HEK293 (cell line): ENCODE results near the gene CADM1.

Source experiments
- CTCF ChIA-PET: fragments of 350-600 bp; formaldehyde crosslinking; extraction: SDS; loops from one replicate; lab custom pipeline; 2021; ENCODE audit warnings: antibody characterized with exemption; lab: Yijun Ruan, JAX
- POLR2A ChIA-PET: fragments of 300-600 bp; formaldehyde crosslinking; extraction: SDS; loops from one replicate; lab custom pipeline; 2020; ENCODE audit warnings: antibody characterized with exemption, inconsistent platforms; lab: Yijun Ruan, JAX
- H3K27ac ChIP-seq: fragments of 200-500 bp; sonication (Bioruptor generic); 2 replicates; pipeline ENCODE4 v1.5.1; 2014; ENCODE audit warnings: low read depth, low read length, control low read depth, inconsistent platforms; ENCODE audit errors: extremely low read depth
- H3K36me3 ChIP-seq, 2 experiments: fragments of 200-500 bp in 1 of 2; sonication (Bioruptor generic) in 1 of 2; 1 replicate in 1 of 2; 2 replicates in 1 of 2; pipeline ENCODE4 v1.5.1; 2014 to 2017; ENCODE audit warnings: inconsistent platforms in 2 of 2, low read length in 2 of 2; ENCODE audit not compliant: control insufficient read depth in 2 of 2, insufficient read depth in 1 of 2
- H3K4me1 ChIP-seq: fragments of 200-500 bp; sonication (Bioruptor generic); 2 replicates; pipeline ENCODE4 v1.5.1; 2014; ENCODE audit warnings: mild to moderate bottlenecking, low read length, inconsistent platforms; ENCODE audit not compliant: control insufficient read depth, insufficient read depth
- H3K4me3 ChIP-seq: 2 replicates; pipeline ENCODE4 v1.5.1; 2011; ENCODE audit warnings: low read depth, mild to moderate bottlenecking, control low read depth, low read length, moderate library complexity
- H3K9me3 ChIP-seq: fragments of 200-500 bp; sonication (Bioruptor generic); 2 replicates; pipeline ENCODE4 v1.5.1; 2014; ENCODE audit warnings: low read depth, low read length, inconsistent platforms; ENCODE audit not compliant: control insufficient read depth, insufficient read depth
- MZF1 ChIP-seq: fragments of 450-650 bp; formaldehyde crosslinking; IDR thresholded peaks from 2 replicates; pipeline ENCODE4 v1.5.1; 2017; ENCODE audit warnings: missing biosample characterization, missing genetic modification characterization, borderline replicate concordance
- OSR2 ChIP-seq: fragments of 450-650 bp; formaldehyde crosslinking; IDR thresholded peaks from 2 replicates; pipeline ENCODE4 v1.5.1; 2016; ENCODE audit warnings: missing biosample characterization, missing genetic modification characterization
- SCRT2 ChIP-seq: fragments of 450-650 bp; formaldehyde crosslinking; IDR thresholded peaks from 2 replicates; pipeline ENCODE4 v1.5.1; 2016; ENCODE audit warnings: missing biosample characterization, missing genetic modification characterization
- SP2 ChIP-seq: fragments of 450-650 bp; formaldehyde crosslinking; IDR thresholded peaks from 2 replicates; pipeline ENCODE4 v1.5.1; 2016; ENCODE audit warnings: missing biosample characterization, missing genetic modification characterization
- YY2 ChIP-seq: fragments of 450-650 bp; formaldehyde crosslinking; IDR thresholded peaks from 2 replicates; pipeline ENCODE4 v1.5.1; 2016; ENCODE audit warnings: missing biosample characterization, missing genetic modification characterization
- ZNF473 ChIP-seq: fragments of 450-650 bp; formaldehyde crosslinking; IDR thresholded peaks from 2 replicates; pipeline ENCODE4 v1.5.1; 2017; ENCODE audit warnings: missing biosample characterization, missing genetic modification characterization
- ZNF529 ChIP-seq: fragments of 450-650 bp; formaldehyde crosslinking; IDR thresholded peaks from 2 replicates; pipeline ENCODE4 v1.5.1; 2017; ENCODE audit warnings: missing genetic modification characterization, missing biosample characterization; ENCODE audit not compliant: insufficient replicate concordance
- ZSCAN16 ChIP-seq: fragments of 450-650 bp; formaldehyde crosslinking; IDR thresholded peaks from 2 replicates; pipeline ENCODE4 v1.5.1; 2016; ENCODE audit warnings: missing biosample characterization, missing genetic modification characterization
- TF ChIP-seq, protein P1 (sequence below): fragments of 450-650 bp; formaldehyde crosslinking; IDR thresholded peaks from 2 replicates; pipeline ENCODE4 v1.5.1; 2016; ENCODE audit warnings: missing biosample characterization, missing genetic modification characterization
- TF ChIP-seq, protein P2 (sequence below): fragments of 450-650 bp; formaldehyde crosslinking; IDR thresholded peaks from 2 replicates; pipeline ENCODE4 v1.5.1; 2016; ENCODE audit warnings: missing biosample characterization, missing genetic modification characterization, borderline replicate concordance

CADM1 gene

DNA sequence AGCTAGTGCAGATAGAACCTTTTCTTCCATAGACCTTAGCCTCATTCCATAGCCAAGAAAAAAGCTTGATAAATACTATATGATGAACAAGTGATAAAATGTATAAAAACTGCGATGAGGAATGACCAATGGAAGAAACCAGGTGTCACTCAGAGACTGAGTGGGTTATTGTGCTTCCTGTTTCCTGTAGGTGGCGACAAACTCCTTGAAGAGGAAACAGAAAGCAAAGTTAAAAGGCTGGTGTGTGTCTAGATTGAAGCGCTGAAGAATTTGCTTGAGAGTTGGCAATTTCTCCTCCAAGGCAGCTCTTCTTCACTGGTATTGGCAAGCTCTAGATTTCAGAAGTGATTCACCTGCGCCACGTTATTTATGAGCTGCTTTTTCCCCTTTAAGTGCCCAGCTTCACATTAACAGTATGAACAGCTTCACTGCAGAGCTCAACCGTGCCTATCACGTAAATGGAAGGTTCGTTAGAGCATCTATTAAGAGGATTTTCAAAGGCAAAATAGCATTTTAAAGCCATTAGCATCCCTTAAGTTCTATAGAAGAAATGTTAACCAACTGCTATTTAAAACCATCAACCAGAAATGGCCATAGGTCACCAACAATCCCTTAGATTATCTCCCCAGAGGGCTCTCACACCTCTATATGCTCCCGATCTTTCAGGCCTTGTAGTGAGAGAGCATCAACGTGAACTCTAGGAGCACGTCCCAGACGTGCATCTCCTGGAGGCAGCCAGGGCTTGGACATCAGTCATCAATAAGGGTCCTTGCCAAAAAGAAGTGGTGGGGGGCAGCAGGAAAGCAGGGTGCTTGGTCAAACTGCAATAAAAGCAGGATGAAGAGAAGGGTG is 179.4 kb downstream of the CADM1 start (continued):
- TF ChIP-seq, protein P1, sequence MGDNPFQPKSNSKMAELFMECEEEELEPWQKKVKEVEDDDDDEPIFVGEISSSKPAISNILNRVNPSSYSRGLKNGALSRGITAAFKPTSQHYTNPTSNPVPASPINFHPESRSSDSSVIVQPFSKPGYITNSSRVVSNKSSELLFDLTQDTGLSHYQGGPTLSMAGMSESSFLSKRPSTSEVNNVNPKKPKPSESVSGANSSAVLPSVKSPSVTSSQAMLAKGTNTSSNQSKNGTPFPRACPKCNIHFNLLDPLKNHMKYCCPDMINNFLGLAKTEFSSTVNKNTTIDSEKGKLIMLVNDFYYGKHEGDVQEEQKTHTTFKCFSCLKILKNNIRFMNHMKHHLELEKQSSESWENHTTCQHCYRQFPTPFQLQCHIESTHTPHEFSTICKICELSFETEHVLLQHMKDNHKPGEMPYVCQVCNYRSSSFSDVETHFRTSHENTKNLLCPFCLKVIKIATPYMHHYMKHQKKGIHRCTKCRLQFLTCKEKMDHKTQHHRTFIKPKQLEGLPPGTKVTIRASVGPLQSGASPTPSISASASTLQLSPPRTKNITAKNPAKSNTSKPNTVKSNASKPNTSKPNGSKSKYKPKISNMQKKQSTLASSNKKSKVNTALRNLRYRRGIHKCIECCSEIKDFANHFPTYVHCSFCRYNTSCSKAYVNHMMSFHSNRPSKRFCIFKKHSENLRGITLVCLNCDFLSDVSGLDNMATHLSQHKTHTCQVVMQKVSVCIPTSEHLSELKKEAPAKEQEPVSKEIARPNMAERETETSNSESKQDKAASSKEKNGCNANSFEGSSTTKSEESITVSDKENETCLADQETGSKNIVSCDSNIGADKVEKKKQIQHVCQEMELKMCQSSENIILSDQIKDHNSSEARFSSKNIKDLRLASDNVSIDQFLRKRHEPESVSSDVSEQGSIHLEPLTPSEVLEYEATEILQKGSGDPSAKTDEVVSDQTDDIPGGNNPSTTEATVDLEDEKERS (tag by site-specific recombination) = no peak
- no peak for TF ChIP-seq SCRT2 (tag by site-specific recombination)
- TF ChIP-seq, all 188 proteins: peak for 4

DNA sequence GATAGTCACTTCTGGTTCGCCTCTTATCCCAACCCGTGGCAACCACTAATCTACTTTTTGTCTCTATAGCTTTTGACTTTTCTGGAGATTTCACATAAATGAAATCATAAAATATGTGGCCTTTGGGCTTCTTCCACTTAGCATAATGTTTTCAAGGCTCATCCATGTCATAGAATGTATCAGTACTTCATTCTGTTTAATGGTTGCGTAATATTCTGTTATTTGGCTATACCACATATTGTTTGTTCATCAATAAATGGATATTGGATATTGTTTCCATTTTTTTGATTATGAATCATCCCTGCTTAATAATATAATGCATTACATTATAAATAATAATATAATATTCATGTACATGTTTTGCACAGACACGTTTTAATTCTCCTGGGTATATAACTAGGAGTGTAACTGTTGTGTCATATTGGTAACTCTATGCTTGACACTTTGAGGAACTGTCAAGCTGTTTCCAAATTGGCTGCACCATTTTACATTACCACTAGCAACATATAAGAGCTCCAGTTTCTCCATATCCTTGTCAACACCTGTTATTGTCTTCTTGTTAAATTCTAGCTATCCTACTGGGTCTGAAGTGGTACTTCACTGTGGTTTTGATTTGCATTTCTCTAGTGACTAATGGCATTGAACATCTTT is 181.5 kb downstream of the CADM1 start:
- ChIA-PET POLR2A (no interaction called here), CTCF (interaction anchor here (0.6 to 0.8 kb wide), 2 partner anchors 187 to 354 kb away, joined by 4 read pairs; no protein-coding TSS in a partner anchor)
- Histone ChIP-seq H3K27ac (no peak overlapping the region), H3K4me3 (no peak overlapping the region), H3K36me3 (no peaks in the 10 kb centered on the region), H3K9me3 (no peaks in the 10 kb centered on the region), H3K4me1 (no peaks in the 10 kb centered on the region)
- TF ChIP-seq OSR2 (tag by site-specific recombination) (no peak), YY2 (tag by site-specific recombination) (no peak), SP2 (tag by site-specific recombination) (no peak), ZNF529 (no peak), ZNF473 (tag by site-specific recombination) (no peak), MZF1 (no peak)
- TF ChIP-seq, protein P2, sequence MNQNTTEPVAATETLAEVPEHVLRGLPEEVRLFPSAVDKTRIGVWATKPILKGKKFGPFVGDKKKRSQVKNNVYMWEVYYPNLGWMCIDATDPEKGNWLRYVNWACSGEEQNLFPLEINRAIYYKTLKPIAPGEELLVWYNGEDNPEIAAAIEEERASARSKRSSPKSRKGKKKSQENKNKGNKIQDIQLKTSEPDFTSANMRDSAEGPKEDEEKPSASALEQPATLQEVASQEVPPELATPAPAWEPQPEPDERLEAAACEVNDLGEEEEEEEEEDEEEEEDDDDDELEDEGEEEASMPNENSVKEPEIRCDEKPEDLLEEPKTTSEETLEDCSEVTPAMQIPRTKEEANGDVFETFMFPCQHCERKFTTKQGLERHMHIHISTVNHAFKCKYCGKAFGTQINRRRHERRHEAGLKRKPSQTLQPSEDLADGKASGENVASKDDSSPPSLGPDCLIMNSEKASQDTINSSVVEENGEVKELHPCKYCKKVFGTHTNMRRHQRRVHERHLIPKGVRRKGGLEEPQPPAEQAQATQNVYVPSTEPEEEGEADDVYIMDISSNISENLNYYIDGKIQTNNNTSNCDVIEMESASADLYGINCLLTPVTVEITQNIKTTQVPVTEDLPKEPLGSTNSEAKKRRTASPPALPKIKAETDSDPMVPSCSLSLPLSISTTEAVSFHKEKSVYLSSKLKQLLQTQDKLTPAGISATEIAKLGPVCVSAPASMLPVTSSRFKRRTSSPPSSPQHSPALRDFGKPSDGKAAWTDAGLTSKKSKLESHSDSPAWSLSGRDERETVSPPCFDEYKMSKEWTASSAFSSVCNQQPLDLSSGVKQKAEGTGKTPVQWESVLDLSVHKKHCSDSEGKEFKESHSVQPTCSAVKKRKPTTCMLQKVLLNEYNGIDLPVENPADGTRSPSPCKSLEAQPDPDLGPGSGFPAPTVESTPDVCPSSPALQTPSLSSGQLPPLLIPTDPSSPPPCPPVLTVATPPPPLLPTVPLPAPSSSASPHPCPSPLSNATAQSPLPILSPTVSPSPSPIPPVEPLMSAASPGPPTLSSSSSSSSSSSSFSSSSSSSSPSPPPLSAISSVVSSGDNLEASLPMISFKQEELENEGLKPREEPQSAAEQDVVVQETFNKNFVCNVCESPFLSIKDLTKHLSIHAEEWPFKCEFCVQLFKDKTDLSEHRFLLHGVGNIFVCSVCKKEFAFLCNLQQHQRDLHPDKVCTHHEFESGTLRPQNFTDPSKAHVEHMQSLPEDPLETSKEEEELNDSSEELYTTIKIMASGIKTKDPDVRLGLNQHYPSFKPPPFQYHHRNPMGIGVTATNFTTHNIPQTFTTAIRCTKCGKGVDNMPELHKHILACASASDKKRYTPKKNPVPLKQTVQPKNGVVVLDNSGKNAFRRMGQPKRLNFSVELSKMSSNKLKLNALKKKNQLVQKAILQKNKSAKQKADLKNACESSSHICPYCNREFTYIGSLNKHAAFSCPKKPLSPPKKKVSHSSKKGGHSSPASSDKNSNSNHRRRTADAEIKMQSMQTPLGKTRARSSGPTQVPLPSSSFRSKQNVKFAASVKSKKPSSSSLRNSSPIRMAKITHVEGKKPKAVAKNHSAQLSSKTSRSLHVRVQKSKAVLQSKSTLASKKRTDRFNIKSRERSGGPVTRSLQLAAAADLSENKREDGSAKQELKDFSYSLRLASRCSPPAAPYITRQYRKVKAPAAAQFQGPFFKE (tag by site-specific recombination) = no peak

DNA sequence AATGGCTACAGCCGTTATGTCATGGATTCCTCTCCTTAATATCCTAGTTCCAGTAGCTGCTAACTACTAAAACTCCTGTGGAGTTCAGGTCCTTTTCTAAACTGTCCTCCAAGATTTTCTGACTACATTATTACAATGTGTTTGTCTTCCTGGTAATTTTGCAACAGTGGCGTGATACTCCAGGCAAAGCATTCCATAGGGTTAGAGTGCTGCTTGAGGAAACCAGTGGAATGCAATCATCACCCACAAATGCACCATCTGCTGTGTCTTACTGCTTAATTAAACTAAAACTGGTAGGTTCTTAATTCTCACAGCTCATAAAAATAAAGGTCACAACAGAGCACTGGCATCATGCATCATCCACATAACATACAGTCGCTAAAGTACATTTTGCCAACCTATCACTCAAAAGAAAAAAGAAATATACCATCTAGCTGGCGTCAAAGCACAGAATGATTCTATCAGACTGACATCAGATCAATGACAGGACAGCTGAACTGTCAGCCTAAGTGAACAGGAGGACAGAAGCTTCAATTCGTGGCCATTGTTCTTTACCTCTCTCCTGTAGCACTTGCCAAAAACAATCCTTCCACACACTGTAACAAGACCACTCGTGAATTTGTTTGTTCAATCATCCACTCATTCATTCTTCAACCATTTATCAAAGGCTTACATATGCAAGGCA is 182.5 kb downstream of the CADM1 start:
- H3K4me1 ChIP-seq = no peaks in the 10 kb centered on the region
- no peaks in the 10 kb centered on the region for H3K36me3 ChIP-seq
- TF ChIP-seq OSR2 (tag by site-specific recombination) (peak; percentile 38; the same call in 1 of the 2 replicates), ZSCAN16 (tag by site-specific recombination) (no peak)
- H3K9me3 ChIP-seq = no peaks in the 10 kb centered on the region
- ChIA-PET POLR2A (no interaction called here), CTCF (interaction anchor here (0.6 to 0.7 kb wide), 2 partner anchors 161 to 603 kb away, joined by 3 read pairs; no protein-coding TSS in a partner anchor)
- no peak overlapping the region for H3K4me3 ChIP-seq
- H3K27ac ChIP-seq = no peak overlapping the region
